HG03521 (cell line): ENCODE measurements around the gene SNX2.

Experiments
- ATAC-seq: cut with Tn5 transposase; IDR thresholded peaks from one replicate; pipeline ENCODE4 v1.9.1; 2021; ENCODE audit warnings: mild to moderate bottlenecking, moderate library complexity; ENCODE audit not compliant: unreplicated experiment

SNX2 gene

GRCh38 chr5:122770477-122770876 is 4.4 kb upstream of the SNX2 start:
- no peak for ATAC-seq

GRCh38 chr5:122772446-122772845 is 2.4 kb upstream of the SNX2 start:
- ATAC-seq, result no peak

GRCh38 chr5:122773619-122774018 is 1.3 kb upstream of the SNX2 start:
- no peak for ATAC-seq

GRCh38 chr5:122774519-122774860 is 390 bp upstream of the SNX2 start:
- peak; percentile 15 for ATAC-seq

- no peak for ATAC-seq
Measured at GRCh38 chr5:122775550-122776542, 966 bp downstream of the SNX2 start.

GRCh38 chr5:122778157-122778556 is 3.3 kb downstream of the SNX2 start:
- ATAC-seq, result no peak

GRCh38 chr5:122779451-122779850 is 4.6 kb downstream of the SNX2 start:
- no peak for ATAC-seq

- ATAC-seq, result no peak
Measured at GRCh38 chr5:122780296-122780695, 5.4 kb downstream of the SNX2 start.

- ATAC-seq, result no peak
Measured at GRCh38 chr5:122781465-122781864, 6.6 kb downstream of the SNX2 start.

- no peak for ATAC-seq
Measured at GRCh38 chr5:122785294-122785693, 10.4 kb downstream of the SNX2 start.

- ATAC-seq, result no peak
Measured at GRCh38 chr5:122788371-122788770, 13.5 kb downstream of the SNX2 start.

- ATAC-seq, result no peak
Measured at GRCh38 chr5:122788996-122789395, 14.1 kb downstream of the SNX2 start.

- no peak for ATAC-seq
Measured at GRCh38 chr5:122789461-122790171, 14.7 kb downstream of the SNX2 start.

GRCh38 chr5:122790354-122791103 is 15.6 kb downstream of the SNX2 start:
- ATAC-seq, result no peak

- no peak for ATAC-seq
Measured at GRCh38 chr5:122805481-122805880, 30.6 kb downstream of the SNX2 start.

- ATAC-seq, result no peak
Measured at GRCh38 chr5:122810405-122810804, 35.5 kb downstream of the SNX2 start.

- ATAC-seq, result no peak
Measured at GRCh38 chr5:122815218-122815767, 40.4 kb downstream of the SNX2 start.

- ATAC-seq, result no peak
Measured at GRCh38 chr5:122816756-122817155, 41.9 kb downstream of the SNX2 start.

GRCh38 chr5:122831984-122832383 is 57.1 kb downstream of the SNX2 start:
- ATAC-seq, result no peak

- ATAC-seq, result no peak
Measured at GRCh38 chr5:122835681-122836080, 60.8 kb downstream of the SNX2 start.

GRCh38 chr5:122836947-122837346 is 62.1 kb downstream of the SNX2 start:
- ATAC-seq, result no peak
